HepG2 (cell line): Measurements from ENCODE around the gene IQSEC1. TPM values are rescaled to one million over a fixed set of nuclear protein-coding genes. Genes with fewer than 3 reads are reported as not detected.

Source experiments
- ATF4 ChIP-seq, 2 experiments: fragments of 450-650 bp in 1 of 2; sonication (generic) in 1 of 2; formaldehyde crosslinking; IDR thresholded peaks; 2 replicates each; pipeline versions ENCODE4 v1.5.0 to v1.8.0; 2020 to 2022; ENCODE audit warnings: mild to moderate bottlenecking in 1 of 2, missing genetic modification reagents in 1 of 2
- CEBPZ ChIP-seq: IDR thresholded peaks from 2 replicates; pipeline ENCODE4 v1.6.1; 2012; ENCODE audit warnings: low read length, improper control_type of control experiment
- DRAP1 ChIP-seq: IDR thresholded peaks from 2 replicates; pipeline ENCODE4 v1.6.1; 2016; ENCODE audit warnings: missing genetic modification reagents, missing compliant biosample characterization
- ELF1 ChIP-seq: sonication (generic); formaldehyde crosslinking; IDR thresholded peaks from 2 replicates; pipeline ENCODE4 v1.4.0; 2020; ENCODE audit warnings: missing genetic modification reagents
- MAF1 ChIP-seq: sonication (generic); formaldehyde crosslinking; IDR thresholded peaks from 2 replicates; pipeline ENCODE4 v1.5.0; 2020; ENCODE audit warnings: missing genetic modification reagents, borderline replicate concordance
- MED13 ChIP-seq: sonication (generic); formaldehyde crosslinking; IDR thresholded peaks from 2 replicates; pipeline ENCODE4 v1.5.0; 2020; ENCODE audit warnings: missing genetic modification reagents
- NBN ChIP-seq: fragments of 450-650 bp; conservative IDR thresholded peaks from 2 replicates; pipeline ENCODE4 v1.6.1; 2017
- ONECUT2 ChIP-seq: sonication (generic); formaldehyde crosslinking; IDR thresholded peaks from 2 replicates; pipeline ENCODE4 v1.4.0; 2020; ENCODE audit warnings: missing genetic modification reagents
- RBAK ChIP-seq: sonication (generic); formaldehyde crosslinking; IDR thresholded peaks from 2 replicates; pipeline ENCODE4 v1.5.1; 2020; ENCODE audit warnings: mild to moderate bottlenecking, missing genetic modification reagents
- RORA ChIP-seq: sonication (generic); formaldehyde crosslinking; IDR thresholded peaks from 2 replicates; pipeline ENCODE4 v1.5.0; 2020; ENCODE audit warnings: mild to moderate bottlenecking, missing genetic modification reagents, moderate library complexity
- SNAPC5 ChIP-seq: sonication (generic); formaldehyde crosslinking; IDR thresholded peaks from 2 replicates; pipeline ENCODE4 v1.8.1; 2023; ENCODE audit warnings: mild to moderate bottlenecking, missing genetic modification reagents, borderline replicate concordance
- SOX5 ChIP-seq: IDR thresholded peaks from 2 replicates; pipeline ENCODE4 v1.6.1; 2016; ENCODE audit warnings: borderline replicate concordance
- TBX3 ChIP-seq: fragments of 450-650 bp; IDR thresholded peaks from 2 replicates; pipeline ENCODE4 v1.6.1; 2017; ENCODE audit warnings: antibody characterized with exemption, mild to moderate bottlenecking, inconsistent platforms, borderline replicate concordance
- TGIF2 ChIP-seq: IDR thresholded peaks from 2 replicates; pipeline ENCODE4 v1.6.1; 2016; ENCODE audit warnings: control low read depth, missing compliant biosample characterization
- ZBTB34 ChIP-seq: sonication (generic); formaldehyde crosslinking; IDR thresholded peaks from 2 replicates; pipeline ENCODE4 v1.8.0; 2022; ENCODE audit warnings: mild to moderate bottlenecking, missing genetic modification reagents
- ZKSCAN8 ChIP-seq: IDR thresholded peaks from 2 replicates; pipeline ENCODE4 v1.6.1; 2016; ENCODE audit warnings: borderline replicate concordance, missing genetic modification reagents, missing compliant biosample characterization
- ZNF225 ChIP-seq: sonication (generic); formaldehyde crosslinking; IDR thresholded peaks from 2 replicates; pipeline ENCODE4 v1.4.0; 2020; ENCODE audit warnings: mild to moderate bottlenecking, missing genetic modification reagents
- ZNF251 ChIP-seq: sonication (generic); formaldehyde crosslinking; IDR thresholded peaks from 2 replicates; pipeline ENCODE4 v1.9.0; 2021; ENCODE audit warnings: mild to moderate bottlenecking, missing genetic modification reagents
- ZNF329 ChIP-seq: sonication (generic); formaldehyde crosslinking; IDR thresholded peaks from 2 replicates; pipeline ENCODE4 v1.9.0; 2021; ENCODE audit warnings: low read depth, mild to moderate bottlenecking, missing genetic modification reagents
- ZNF331 ChIP-seq: sonication (generic); formaldehyde crosslinking; IDR thresholded peaks from 2 replicates; pipeline ENCODE4 v1.4.0; 2020; ENCODE audit warnings: missing genetic modification reagents
- ZNF614 ChIP-seq: IDR thresholded peaks from 2 replicates; pipeline ENCODE4 v1.6.1; 2018; ENCODE audit warnings: missing biosample characterization, missing genetic modification reagents, inconsistent platforms, borderline replicate concordance
- ZNF691 ChIP-seq: sonication (generic); formaldehyde crosslinking; IDR thresholded peaks from 2 replicates; pipeline ENCODE4 v1.4.0; 2020; ENCODE audit warnings: missing genetic modification reagents, low read depth, mild to moderate bottlenecking, borderline replicate concordance
- ZNF850 ChIP-seq: sonication (generic); formaldehyde crosslinking; conservative IDR thresholded peaks from 2 replicates; pipeline ENCODE4 v1.9.0; 2021; ENCODE audit warnings: mild to moderate bottlenecking, missing genetic modification reagents
- polyA plus RNA-seq, 8 experiments: library from polyadenylated mRNA; depleted of rRNA in 3 of 8; stranded (reverse) in 7 of 8; unstranded in 1 of 8; fragments of >200 nt; fragmentation: Illumina TruSeq in 4 of 8; extraction: Trizol in 4 of 8; gene quantifications; 2 replicates each; pipeline versions ENCODE4 v1.2.1 to v1.2.3, GENCODE V29; 2011 to 2016; ENCODE audit warnings: low read depth in 4 of 8, missing spikeins in 1 of 8, mixed read lengths in 1 of 8; ENCODE audit not compliant: insufficient read depth in 1 of 8
- total RNA-seq, 5 experiments: library from RNA; depleted of rRNA; stranded (reverse); fragments of >200 nt; fragmentation: Illumina TruSeq; extraction: Trizol; gene quantifications; 2 replicates each; pipeline ENCODE4 v1.2.3, GENCODE V29; 2016; ENCODE audit warnings: low read depth in 1 of 5

IQSEC1 gene
- total and polyA plus RNA-seq, 2 of the 13 experiments (the other 11 are each of a cell fraction or from before 2014, with no cell fraction given): 17.4 to 20.2 TPM

- TF ChIP-seq ZBTB34 (CRISPR knock-in tag) (0 out of 2 replicates have a peak, but pooled peaks have one; percentile 20), ZNF225 (no peak; the same call in 1 of the 2 replicates), RBAK (no peak), ZNF850 (CRISPR knock-in tag) (no peak), ZKSCAN8 (no peak), ATF4 (CRISPR knock-in tag; IDR thresholded peaks at IDR 0.05) (0 out of 4 replicates have a peak, but pooled peaks of 1 of the 2 experiments have one; percentile 40), TGIF2 (CRISPR knock-in tag) (no peak), CEBPZ (no peak), MED13 (CRISPR knock-in tag) (no peak), ONECUT2 (no peak), MAF1 (no peak), ZNF614 (CRISPR knock-in tag) (peak; percentile 72; the same call in 1 of the 2 replicates), ZNF251 (CRISPR knock-in tag) (no peak), ELF1 (CRISPR knock-in tag) (peak; percentile 75), SOX5 (CRISPR knock-in tag) (peak; percentile 46; the same call in 1 of the 2 replicates), SNAPC5 (CRISPR knock-in tag) (no peak), RORA (CRISPR knock-in tag) (no peak), DRAP1 (CRISPR knock-in tag) (no peak), NBN (no peak), ZNF691 (CRISPR knock-in tag) (peak; percentile 82; the same call in 1 of the 2 replicates), TBX3 (no peak), ZNF331 (CRISPR knock-in tag) (peak; percentile 85; the same call in 1 of the 2 replicates), ZNF329 (CRISPR knock-in tag) (peak; percentile 73; the same call in 1 of the 2 replicates)
Measured at GRCh38 chr3:12994607-12995388, 78.4 kb downstream of the IQSEC1 start (continued).
